Activated B cell treated with CpG ODN at 0.5 μM for 24 hours (primary cell): Measurements from ENCODE around the gene TAF5. TPM values are rescaled to one million over a fixed set of nuclear protein-coding genes. Genes with fewer than 3 reads are reported as not detected.
A peak's percentile ranks its signal among the peaks of the same experiment; 100 is the strongest.

ENCODE experiments used
- ATAC-seq: fragments of 200-7000 bp; cut with Tn5 transposase; one replicate; pipeline ENCODE4 v1.10.0; 2021; ENCODE audit warnings: low read depth, mild to moderate bottlenecking, moderate library complexity
- CTCF ChIA-PET: fragments of 350-600 bp; sonication (Branson Sonifier 250); formaldehyde crosslinking; loops from one replicate; lab custom pipeline; 2021; ENCODE audit warnings: antibody characterized with exemption; lab: Charles Lee
- POLR2A ChIA-PET: fragments of 350-600 bp; sonication (Branson Sonifier 250); formaldehyde crosslinking; loops from one replicate; lab custom pipeline; 2021; ENCODE audit warnings: antibody characterized with exemption; lab: Charles Lee
- DNase-seq: peaks from one replicate; pipeline ENCODE4 v3.0.0; 2022
- H3K27ac Mint-ChIP-seq: one replicate; pipeline ENCODE4 v1.8.0; 2020; ENCODE audit warnings: mixed read lengths
- H3K27me3 Mint-ChIP-seq: one replicate; pipeline ENCODE4 v1.8.0; 2021; ENCODE audit warnings: mixed read lengths
- H3K36me3 Mint-ChIP-seq: one replicate; pipeline ENCODE4 v1.8.0; 2021; ENCODE audit warnings: low read depth, mixed read lengths
- H3K4me1 Mint-ChIP-seq: one replicate; pipeline ENCODE4 v1.8.0; 2021; ENCODE audit warnings: mixed read lengths
- H3K4me3 Mint-ChIP-seq: one replicate; pipeline ENCODE4 v1.8.0; 2020; ENCODE audit warnings: mild to moderate bottlenecking, mixed read lengths
- H3K9me3 Mint-ChIP-seq: one replicate; pipeline ENCODE4 v1.8.0; 2020; ENCODE audit warnings: mixed read lengths
- intact Hi-C: fragments of 100-400 bp; cut with micrococcal nuclease; formaldehyde crosslinking; loops from one replicate; pipeline ENCODE4 v1.15.1; 2024
- total RNA-seq: library from RNA; stranded (reverse); gene quantifications from 2 replicates; pipeline ENCODE4 v1.2.3, GENCODE V29; 2022
- TF ChIP-seq, protein P1 (sequence below): fragments of 200-600 bp; IDR thresholded peaks from one replicate; pipeline ENCODE4 v1.8.0; 2022; ENCODE audit warnings: antibody characterized with exemption, mild to moderate bottlenecking

Gene TAF5
- total RNA-seq, 1 donor from 2014 or later, result 3.8 TPM

DNA sequence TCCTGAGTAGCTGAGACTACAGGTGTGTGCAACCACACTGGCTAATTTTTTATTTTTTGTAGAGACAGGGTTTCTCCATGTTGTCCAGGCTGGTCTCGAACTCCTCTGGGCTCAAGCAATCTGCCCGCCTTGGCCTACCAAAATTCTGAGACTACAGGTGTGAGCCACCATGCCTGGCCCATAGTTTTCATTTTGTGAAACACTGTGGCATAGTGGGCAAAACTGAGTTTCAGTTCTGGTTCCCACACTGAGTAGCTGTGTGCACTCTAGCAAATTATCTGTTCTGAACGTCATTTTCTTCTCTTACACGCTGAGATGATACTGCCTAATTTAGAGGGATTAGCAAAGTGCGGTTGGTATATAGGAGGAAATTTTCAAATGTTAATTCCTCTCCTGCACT, 15.0 kb downstream of the TAF5 start:
- no peak overlapping the region for H3K4me3 Mint-ChIP-seq
- H3K4me1 Mint-ChIP-seq, result peaks cover 4% of the 10 kb centered on the region
- peaks cover 55% of the 10 kb centered on the region for H3K36me3 Mint-ChIP-seq
- H3K9me3 Mint-ChIP-seq, result no peaks in the 10 kb centered on the region
- POLR2A ChIA-PET, result no interaction called here
- TF ChIP-seq, protein P1, sequence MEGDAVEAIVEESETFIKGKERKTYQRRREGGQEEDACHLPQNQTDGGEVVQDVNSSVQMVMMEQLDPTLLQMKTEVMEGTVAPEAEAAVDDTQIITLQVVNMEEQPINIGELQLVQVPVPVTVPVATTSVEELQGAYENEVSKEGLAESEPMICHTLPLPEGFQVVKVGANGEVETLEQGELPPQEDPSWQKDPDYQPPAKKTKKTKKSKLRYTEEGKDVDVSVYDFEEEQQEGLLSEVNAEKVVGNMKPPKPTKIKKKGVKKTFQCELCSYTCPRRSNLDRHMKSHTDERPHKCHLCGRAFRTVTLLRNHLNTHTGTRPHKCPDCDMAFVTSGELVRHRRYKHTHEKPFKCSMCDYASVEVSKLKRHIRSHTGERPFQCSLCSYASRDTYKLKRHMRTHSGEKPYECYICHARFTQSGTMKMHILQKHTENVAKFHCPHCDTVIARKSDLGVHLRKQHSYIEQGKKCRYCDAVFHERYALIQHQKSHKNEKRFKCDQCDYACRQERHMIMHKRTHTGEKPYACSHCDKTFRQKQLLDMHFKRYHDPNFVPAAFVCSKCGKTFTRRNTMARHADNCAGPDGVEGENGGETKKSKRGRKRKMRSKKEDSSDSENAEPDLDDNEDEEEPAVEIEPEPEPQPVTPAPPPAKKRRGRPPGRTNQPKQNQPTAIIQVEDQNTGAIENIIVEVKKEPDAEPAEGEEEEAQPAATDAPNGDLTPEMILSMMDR, result no peak
- H3K27ac Mint-ChIP-seq, result no peak overlapping the region
- intact Hi-C loops, result no loop called here
- CTCF ChIA-PET, result no interaction called here
- ATAC-seq, result peak; percentile 67
- no peaks in the 10 kb centered on the region for H3K27me3 Mint-ChIP-seq
- no peak for DNase-seq

DNA sequence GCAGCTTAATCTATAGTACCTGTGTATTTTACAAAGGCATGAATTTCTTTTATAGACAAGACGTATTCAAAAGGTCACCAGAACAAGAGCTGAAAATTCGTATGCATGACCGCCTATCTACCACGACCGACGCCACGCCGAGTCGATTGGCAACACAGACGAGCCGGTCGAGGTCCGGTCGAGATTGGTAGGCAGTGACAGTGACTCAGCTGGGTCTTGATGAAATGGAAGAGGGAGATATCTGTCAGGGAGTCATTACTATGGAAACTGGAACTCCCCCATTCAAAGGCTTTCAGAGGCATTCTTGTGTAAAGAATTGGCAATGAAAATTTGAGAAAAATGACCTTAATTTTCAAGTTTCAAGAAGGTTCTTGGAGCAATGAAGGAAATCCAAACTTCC, 26.4 kb downstream of the TAF5 start:
- no peak for ATAC-seq
- Mint-ChIP-seq H3K4me3 (no peak overlapping the region), H3K4me1 (peaks cover 45% of the 10 kb centered on the region), H3K9me3 (no peaks in the 10 kb centered on the region), H3K27me3 (no peaks in the 10 kb centered on the region), H3K36me3 (peaks cover 60% of the 10 kb centered on the region), H3K27ac (no peak overlapping the region)
- TF ChIP-seq, protein P1, result no peak
- CTCF ChIA-PET, result no interaction called here
- intact Hi-C loops, result no loop called here
- no peak for DNase-seq
- POLR2A ChIA-PET, result interaction anchor here (0.6 to 3.2 kb wide), 3 partner anchors 26 to 78 kb away, joined by 3 to 14 read pairs (median 4); partner anchors contain the start of genes PCGF6 and TAF5

DNA sequence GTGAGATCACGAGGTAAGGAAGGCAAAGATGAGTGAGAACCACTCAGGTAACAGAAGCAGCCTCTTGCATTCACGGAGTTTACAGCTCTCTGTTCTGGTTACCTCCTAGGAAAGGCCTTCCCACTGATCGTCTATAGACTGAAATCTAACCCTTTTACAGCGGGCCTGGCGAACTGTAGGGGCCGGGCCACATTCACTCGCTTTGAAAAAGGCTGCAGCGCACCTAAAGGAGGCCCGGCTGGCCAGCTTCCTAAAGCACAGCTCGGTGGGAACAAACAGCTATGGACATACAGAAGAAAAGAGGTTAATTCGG, 27.9 kb downstream of the TAF5 start:
- Mint-ChIP-seq H3K27me3 (no peaks in the 10 kb centered on the region), H3K27ac (peak overlapping the region; percentile 91), H3K36me3 (peaks cover 63% of the 10 kb centered on the region), H3K4me3 (peak overlapping the region; percentile 98), H3K9me3 (no peaks in the 10 kb centered on the region), H3K4me1 (peaks cover 47% of the 10 kb centered on the region)
- ChIA-PET CTCF (interaction anchor here (1.3 kb wide), 1 partner anchor 88 kb away, joined by 5 read pairs; no protein-coding TSS in a partner anchor), POLR2A (interaction anchor here (0.5 to 3.2 kb wide), 6 partner anchors 17 to 1577 kb away, joined by 3 to 16 read pairs (median 3); partner anchors contain the start of genes OGA, PCGF6 and TAF5)
- ATAC-seq (no peak), DNase-seq (no peak)
- intact Hi-C loops, result loop anchor here (1.0 kb wide), 4 partner anchors 27 to 541 kb away; partner anchors contain the start of genes BORCS7, CNNM2 and PCGF6
- TF ChIP-seq, protein P1, result no peak

DNA sequence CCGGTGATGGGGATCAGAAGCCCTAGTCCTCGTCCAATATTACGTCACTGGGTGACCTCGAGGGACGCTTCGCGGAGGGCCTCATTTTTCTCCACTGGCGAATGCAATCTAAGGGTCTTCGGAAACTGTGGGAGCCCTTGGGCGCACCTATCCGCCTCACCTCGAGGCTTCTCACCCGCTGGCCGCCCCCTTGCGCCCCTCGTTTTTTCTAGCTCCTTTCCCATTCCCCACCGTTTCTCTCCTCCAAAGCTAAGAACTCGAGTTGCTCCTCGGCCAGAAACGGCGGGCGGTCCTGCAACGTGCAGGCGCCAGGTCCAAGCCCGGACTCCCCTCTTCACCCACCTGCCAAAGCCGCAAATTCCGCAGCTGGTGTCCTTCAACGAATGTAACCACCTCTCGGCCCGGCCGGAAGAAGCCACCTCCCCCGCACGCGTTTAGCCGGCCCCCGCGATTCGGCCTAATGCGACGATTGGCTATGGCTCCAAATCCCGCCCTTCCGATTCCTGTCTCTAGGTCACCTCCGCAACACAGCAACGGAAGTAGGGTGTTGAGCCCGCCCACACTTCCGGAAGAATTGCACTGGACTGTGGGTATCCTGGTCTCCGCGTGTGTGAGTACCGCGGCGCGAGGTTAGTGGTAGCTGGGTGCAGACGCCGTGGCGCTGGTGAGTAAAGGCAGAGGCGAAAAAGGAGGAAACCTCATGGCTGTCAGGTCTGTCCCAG, 28.5 kb downstream of the TAF5 start, which contains the start of the genes ATP5MK and PDCD11:
Gene ATP5MK, minus strand, starts transcription at position 409 of the 722 bp plus-strand sequence. CDS start 4,018 bp downstream, outside the sequence.
Gene PDCD11, plus strand, starts transcription at position 560 of the 722 bp plus-strand sequence. CDS start 1,801 bp downstream, outside the sequence.
- Mint-ChIP-seq H3K27me3 (no peaks in the 10 kb centered on the region), H3K9me3 (no peaks in the 10 kb centered on the region), H3K36me3 (peaks cover 63% of the 10 kb centered on the region), H3K4me3 (peak within 1 kb of the TSS; percentile 98), H3K27ac (peak within 1 kb of the TSS; percentile 91), H3K4me1 (peaks cover 47% of the 10 kb centered on the region)
- DNase-seq (peak; percentile 88), ATAC-seq (peak; percentile 98)
- intact Hi-C loops, result loop anchor here (1.0 kb wide), 4 partner anchors 28 to 542 kb away; partner anchors contain the start of genes BORCS7, CNNM2 and PCGF6
- ChIA-PET CTCF (interaction anchor here (1.3 kb wide), 1 partner anchor 87 kb away, joined by 5 read pairs; no protein-coding TSS in a partner anchor), POLR2A (interaction anchor here (0.5 to 3.2 kb wide), 12 partner anchors 9 to 1578 kb away, joined by 3 to 16 read pairs (median 3); partner anchors contain the start of genes OGA, PCGF6, SFR1 and TAF5)
- TF ChIP-seq, protein P1, result no peak

DNA sequence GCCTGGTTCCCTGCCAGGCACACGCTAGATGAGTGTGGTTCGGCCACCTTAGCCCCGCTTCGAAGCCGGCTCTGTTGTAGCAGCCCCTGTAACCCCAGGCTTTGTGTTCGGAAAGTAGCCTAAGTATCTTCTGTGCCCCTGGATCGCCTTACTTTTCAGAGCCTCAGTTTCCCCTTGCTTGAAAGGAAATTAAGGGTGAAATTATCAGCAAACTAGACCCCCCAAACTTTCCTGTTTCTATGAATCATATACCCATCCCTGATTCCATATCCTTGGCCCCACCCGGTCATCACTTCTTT, 29.0 kb downstream of the TAF5 start:
- DNase-seq (no peak), ATAC-seq (no peak)
- H3K9me3 Mint-ChIP-seq, result no peaks in the 10 kb centered on the region
- ChIA-PET POLR2A (interaction anchor here (0.6 to 3.2 kb wide), 8 partner anchors 9 to 725 kb away, joined by 3 to 16 read pairs (median 6); partner anchors contain the start of genes PCGF6, SFR1 and TAF5), CTCF (interaction anchor here (1.3 kb wide), 1 partner anchor 87 kb away, joined by 5 read pairs; no protein-coding TSS in a partner anchor)
- peak overlapping the region; percentile 98 for H3K4me3 Mint-ChIP-seq
- H3K4me1 Mint-ChIP-seq, result peaks cover 47% of the 10 kb centered on the region
- TF ChIP-seq, protein P1, result no peak
- peak overlapping the region; percentile 91 for H3K27ac Mint-ChIP-seq
- H3K36me3 Mint-ChIP-seq, result peaks cover 67% of the 10 kb centered on the region
- no peaks in the 10 kb centered on the region for H3K27me3 Mint-ChIP-seq
- intact Hi-C loops, result loop anchor here (1.0 kb wide), 4 partner anchors 28 to 542 kb away; partner anchors contain the start of genes BORCS7, CNNM2 and PCGF6
